Retina (tissue), 1 donor: ENCODE measurements around the gene DISC1.

Source experiments
- DNase-seq: peaks from one replicate; pipeline ENCODE4 v3.0.0-alpha.2; 2016

DISC1 gene

DNA sequence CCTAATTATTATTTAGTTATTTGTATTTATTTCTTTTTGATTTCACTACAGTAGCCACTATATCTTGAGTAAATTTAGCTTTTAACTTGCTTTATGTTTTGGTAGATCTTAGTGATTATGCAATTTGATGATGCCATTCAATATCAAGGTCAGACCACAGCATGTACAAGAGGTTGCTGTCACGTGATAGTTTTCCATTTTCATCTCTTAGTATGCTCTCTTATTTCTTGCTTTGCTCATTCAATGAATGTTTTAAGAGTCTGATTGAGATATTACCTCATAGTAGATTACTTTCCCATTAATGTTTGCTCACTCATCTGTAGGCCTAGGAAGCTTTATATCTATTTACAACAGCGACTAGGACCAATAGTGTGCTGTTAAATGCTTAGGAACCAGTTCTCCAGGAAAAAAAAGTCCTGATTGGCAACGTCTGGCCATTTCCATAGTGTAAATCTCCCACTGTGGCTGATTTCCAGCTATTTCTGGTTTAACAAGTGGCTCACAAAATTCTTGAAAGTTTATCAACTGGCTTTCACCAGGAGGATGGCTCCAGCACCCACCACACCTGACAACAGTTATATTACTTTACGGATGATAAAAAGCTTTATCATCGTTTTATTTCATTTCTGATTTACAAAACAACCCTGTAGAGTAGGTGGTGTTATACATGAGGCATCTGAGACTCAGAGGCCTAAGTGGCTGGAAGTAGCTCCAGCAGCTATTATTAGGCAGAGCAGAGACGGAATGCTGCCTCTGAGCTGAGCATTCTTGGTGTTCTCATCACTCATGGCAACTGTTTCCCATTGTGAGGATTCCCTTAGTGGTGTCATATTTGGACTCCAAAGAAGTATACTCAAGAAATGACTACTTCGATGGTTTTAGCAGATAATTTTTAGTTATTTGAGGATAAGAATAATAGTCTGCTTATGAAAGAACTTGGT lies 235.2 kb downstream of the DISC1 start:
- DNase-seq = no peak

DNA sequence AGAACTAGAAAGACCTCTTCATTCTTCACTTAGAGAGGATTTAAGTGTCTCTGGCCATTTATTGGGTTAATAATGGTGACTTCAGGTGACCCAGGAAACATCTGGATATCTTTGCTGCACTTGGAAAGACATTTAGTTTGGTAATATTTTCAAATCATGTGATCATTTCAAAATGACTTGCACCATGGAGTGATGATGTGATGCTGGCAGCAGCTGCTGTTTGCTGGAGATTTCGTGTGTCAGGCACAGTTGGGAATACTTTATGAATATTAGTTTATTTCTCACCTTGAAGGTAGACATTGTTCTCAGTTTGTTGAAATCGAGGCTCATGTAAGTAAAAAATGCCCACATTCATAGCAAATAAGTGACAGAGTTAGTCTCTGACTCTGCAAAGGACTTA lies 236.0 kb downstream of the DISC1 start:
- DNase-seq = no peak

DNA sequence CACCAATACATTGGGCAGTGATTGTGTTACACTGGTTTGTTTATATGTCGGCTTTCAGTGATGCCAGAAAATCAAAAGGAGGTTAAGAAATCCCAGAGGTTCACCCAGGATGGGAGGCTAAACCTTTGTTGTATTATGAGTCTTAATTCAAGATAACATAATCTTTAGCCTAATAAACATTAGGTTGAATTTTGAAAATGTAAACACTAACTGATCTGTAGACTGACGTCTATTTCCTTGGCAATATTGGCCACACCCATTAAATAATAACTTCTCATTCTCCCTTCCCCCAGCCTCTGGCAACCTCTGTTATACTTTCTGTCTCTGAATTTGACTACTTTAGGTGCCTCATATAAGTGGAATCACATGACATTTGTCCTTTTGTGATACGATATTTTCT lies 238.7 kb downstream of the DISC1 start:
- DNase-seq = no peak

DNA sequence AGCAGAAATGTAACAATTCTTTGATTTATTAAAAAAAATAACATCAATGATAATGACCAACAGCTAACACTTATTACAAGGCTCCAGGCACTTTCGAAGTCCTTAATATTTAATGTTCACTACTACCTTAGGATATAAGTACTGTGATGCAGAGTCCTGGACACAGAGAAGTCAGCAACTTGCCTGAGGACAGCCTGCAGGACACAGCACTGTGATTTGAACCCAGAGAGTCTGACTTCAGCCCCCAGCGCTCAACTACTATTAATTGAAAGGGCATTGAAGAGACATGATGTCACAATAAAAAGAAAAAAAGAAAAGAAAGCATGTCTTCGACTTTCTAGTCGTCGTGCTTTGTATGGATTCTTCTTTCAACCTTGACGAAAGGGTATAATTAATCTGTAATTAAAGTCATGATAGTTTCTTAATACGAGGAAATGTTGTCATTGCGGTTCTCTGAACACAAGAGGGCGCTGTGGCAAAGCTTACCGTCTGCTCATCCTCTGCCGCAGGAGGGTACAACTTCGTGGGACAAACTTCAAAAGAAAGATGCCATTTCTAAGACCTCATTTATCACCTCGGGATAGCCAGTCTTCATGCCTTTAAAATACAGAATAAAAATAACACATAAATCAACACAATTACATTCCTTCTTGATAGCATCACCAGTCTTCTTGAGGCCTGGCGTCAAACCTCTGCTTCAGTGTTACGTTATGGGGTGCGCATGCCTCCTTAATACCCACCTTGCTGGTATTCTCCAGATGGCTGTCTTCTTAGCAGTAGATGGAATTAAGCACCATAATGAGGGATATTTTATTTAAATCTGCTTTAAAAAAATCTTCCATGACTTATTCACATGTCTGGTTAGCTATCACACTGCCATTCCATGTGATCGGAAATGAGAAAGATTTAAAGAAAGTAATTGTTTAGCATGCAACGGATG lies 240.1 kb downstream of the DISC1 start:
- DNase-seq = peak; percentile 69

DNA sequence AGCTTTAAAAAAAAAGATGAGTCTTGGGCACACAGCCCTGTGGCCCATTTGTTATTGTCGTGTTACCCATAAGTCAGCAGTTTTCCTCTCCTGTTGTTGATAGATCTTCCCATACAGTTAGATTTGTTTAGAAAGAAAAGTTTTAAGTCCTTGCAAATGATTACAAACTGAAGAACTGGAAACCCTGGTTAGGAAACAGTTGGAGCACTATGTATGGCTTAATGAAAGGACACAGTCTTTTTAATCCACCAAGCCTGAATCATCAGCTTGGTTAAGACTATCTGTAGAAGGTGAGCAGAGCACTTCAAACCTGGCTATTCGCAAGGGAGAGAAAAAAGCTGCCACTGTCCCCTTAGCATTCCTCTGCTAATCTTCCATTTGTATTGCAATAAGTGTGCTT lies 241.0 kb downstream of the DISC1 start:
- no peak for DNase-seq

DNA sequence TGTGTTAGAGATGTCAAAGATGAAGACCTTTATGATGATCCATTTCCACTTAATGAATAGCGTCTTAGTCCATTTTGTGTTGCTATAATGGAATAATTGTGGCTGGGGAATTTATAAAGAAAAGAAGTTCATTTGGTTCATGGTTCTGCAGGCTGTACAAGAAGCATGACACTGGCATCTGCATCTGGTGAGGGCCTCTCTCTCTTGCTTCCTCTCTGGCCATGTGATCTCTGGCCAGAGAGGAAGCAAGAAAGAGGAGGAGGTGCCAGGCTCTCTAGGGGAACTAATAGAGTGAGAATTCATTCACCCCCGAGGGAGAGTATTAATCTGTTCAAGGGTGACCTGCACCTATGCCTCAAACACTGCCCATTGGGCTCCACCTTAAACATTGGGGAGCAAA lies 242.8 kb downstream of the DISC1 start:
- DNase-seq = no peak

DNA sequence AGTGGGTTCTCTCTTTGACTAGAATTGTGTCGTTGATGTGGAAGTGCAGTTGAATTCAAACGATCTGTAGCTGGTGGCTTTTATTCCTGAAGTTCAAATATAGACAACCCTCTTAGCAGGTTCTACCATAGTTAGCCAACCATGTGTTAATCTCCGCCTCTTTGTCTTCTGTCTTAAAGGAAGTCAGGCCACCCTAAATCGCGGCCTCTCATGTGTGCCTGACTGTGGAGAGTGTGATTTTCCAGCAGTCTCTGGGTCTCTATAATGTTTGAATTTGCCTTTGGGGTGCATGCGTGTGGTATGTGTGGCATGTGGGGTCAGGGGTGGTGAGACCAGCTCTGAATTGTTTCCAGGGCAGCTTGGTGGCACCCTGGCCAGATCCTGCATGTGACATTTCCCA lies 244.9 kb downstream of the DISC1 start:
- no peak for DNase-seq

DNA sequence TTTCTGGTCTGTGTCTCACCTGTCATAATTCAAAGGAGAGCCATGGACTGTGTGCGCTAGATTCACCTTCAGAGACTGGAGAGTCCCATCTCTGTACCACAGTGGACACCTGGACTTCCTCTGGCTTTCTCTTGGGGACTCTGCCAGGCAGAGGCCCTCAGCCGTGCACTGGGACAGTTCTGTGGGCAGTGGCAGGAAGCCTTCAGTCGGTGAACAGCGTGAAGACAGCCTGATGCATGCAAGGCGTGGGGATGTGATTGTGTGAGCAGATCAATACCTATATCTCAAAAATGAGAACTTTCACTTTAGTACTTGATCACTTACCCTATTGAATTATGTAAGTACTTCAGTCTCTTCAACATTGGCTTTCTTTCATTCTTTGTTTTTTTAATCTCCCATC lies 245.3 kb downstream of the DISC1 start:
- no peak for DNase-seq

DNA sequence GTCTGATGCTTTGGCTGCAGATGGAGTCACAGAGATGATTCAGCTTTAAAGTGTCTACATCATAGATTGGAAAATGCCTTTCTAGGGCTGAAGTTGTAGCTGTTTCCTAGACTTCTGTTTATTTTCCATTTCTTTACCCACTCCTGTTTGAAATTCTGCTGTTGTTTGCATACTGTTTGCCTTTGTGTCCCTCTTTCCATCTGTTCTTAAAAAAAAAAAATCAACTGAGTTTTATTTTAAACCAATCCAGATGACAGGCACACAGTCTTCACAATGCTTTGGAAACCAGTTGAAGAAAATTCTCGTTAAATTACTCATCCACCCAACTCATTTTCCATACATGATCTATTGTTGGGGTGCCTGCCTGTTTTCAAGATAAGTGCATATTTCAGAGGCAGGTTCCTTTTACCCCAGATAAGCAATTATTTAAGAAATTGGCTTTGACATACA lies 245.9 kb downstream of the DISC1 start:
- no peak for DNase-seq

DNA sequence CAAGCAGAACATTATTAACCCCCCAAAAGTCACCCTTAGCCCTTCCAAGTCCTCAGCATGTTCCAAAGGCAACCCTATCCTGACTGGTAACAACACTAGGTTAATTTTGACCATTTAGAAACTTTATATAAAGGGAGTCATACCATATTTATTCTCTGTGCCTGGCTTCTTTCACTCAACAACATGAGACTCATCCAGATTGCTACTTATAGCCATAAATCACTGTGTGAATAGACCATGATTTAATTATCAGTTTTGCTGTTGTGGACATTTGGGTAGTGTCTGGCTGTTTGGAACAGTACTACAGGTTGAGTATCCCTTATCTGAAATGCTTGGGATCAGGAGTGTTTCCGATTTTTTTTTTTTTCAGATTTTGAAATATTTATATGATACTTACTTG lies 252.1 kb downstream of the DISC1 start:
- DNase-seq = no peak

DNA sequence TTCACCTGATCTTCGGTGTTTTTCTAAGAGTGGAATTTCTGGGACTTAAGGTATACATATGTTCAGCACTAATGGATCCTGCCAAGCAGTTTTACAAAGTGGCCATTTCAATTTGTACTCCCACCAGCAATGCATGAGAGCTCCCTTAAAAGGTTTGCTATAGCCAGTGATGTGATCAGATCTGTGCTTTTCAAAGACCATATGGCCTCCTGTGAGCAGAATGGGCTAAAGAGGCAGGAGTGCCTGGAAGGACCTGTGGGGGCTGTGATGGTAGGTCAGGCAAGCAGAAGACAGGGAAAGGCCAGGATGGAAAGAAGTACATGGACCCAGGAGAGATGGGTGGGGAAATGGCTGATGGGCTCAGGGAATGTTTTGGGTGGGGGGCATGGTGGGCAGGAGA lies 252.7 kb downstream of the DISC1 start:
- no peak for DNase-seq

DNA sequence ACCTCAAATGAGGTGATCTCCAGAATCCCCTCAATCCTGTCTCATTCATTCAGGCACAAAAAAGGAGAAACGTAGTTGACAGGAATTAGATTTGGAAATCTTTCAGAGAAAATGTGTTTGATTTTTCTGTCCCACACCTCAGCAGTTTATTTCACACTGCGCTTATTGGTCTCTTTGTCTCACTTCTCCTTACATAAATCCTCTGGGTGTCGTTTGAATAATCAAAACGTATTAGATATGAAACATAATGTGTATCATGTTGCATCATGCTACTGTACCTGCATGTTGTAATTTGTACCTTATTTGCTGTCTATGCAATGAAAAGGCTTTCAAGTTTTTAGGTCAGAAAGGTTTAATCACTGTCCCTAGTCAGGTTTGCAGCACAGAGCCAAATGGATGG lies 255.7 kb downstream of the DISC1 start:
- DNase-seq = no peak

DNA sequence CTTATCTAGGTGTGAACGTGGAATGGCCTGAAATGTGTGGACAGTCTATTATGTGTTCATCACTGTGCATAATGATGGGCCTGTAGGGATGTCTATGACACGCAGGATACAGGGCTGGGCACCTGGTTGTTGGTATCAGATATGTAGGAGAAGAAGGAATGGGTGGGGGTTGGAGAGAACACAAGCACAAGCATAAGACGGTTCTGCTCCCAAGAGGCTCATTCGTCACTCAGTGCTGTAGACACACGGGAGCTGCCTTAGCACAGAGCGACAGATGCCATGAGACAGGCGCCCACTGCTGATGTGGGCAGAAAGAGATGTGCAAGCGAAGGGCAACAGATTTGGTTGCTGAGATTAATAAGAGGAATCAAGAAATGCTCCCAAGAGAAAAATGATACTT lies 256.2 kb downstream of the DISC1 start:
- DNase-seq = no peak

DNA sequence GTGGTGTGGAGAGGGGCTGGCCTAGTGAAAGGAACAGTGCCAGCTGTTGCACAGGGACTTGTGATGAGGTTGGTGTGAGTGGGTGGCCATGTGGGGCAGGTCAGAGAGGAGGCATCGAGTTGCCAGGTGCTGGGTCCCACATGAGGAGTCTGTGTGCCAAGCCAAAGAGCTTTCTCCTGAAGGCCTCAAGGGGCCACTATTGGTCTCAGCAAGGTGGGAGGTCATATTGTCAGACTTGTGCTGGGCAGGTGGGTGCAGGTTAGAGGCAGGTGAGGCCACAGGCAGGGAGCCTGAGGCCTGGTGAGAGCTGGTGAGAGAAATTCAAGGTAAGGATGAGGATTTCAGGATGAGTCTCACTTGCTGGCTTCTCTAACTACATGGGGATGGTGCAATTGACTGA lies 256.8 kb downstream of the DISC1 start:
- no peak for DNase-seq

DNA sequence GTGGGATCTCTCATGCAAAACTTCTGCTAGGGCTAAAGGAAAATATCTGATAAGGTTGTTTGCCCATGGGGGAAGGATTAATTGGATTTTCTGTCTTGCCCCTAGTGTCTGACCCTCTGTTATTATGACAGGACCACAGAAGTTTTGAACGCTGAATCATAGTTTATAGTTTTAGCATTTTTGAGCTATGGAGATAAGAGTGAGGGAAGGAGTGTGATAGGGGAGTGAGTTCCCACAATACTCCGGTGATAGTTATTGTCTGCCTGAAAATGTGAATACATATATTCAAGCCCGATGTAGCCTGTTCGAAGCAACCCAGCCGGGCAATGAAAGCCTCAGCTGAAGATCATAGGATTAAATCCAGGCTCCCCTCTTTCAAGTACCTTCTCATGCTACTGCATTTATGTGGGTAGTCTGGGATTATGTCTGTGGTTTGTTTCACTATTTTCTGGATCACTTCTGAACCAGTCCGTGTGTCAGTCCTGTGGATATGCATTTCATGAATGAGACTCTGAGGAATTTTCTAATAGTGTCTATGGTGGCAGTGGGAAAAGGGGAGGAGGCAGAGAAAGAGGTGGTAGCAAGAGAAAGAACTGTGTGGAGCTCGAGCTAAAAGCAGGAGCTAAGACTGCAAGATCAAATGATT lies 258.7 kb downstream of the DISC1 start:
- DNase-seq = no peak

DNA sequence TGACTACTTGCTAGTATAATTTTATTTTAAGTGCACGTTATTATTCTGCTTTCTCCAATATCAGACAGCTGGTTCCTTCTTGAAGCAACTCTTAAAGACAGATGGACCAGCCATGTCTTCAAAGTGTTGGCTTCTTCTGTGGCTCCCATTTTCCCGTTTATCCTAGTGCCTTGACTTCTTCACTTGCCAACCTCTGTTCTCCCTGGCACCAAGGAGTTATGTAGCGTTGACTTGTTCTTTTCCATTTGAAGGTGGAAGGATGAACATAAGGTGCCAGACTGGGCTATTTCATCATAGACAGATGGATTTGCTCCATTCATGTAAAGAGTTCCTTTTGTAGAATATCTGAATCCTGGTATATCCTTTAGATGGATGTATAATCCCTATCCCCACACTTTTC lies 260.6 kb downstream of the DISC1 start:
- DNase-seq = no peak

DNA sequence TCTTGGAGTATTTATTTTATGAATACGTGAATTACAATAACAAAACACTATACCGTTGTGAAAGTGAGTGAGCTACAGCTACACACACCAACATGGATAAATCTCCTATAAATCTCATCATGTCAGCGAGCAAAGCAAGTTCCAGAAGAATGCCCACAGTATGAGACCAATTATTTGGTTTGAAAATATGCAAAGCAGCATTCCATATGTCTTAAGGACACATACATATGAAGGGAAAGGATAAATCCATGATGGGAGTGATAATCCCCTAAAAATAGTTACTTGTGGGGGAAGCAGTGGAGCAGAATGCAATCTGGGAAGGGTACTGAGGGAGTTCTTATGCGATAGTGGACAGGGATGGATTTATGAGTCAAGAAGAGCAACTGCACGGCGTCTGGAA lies 261.3 kb downstream of the DISC1 start:
- no peak for DNase-seq

DNA sequence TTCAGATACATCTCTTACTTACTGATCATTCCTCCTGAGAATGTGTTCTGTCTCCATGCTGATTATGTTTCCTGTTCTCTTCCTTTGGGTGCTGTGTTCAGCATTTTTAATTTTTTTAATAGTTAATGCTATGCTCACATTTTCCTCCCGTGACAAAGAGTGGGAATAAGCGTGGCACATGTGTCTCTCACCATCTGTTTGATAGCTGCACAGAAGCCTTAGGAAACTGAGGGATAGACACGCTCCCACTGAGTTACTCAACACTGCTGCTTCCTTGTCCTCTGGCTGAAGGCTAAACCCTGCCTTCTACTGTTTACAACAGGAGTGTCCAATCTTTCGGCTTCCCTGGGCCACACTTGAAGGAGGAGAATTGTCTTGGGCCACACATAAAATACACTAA lies 264.2 kb downstream of the DISC1 start:
- DNase-seq = no peak

DNA sequence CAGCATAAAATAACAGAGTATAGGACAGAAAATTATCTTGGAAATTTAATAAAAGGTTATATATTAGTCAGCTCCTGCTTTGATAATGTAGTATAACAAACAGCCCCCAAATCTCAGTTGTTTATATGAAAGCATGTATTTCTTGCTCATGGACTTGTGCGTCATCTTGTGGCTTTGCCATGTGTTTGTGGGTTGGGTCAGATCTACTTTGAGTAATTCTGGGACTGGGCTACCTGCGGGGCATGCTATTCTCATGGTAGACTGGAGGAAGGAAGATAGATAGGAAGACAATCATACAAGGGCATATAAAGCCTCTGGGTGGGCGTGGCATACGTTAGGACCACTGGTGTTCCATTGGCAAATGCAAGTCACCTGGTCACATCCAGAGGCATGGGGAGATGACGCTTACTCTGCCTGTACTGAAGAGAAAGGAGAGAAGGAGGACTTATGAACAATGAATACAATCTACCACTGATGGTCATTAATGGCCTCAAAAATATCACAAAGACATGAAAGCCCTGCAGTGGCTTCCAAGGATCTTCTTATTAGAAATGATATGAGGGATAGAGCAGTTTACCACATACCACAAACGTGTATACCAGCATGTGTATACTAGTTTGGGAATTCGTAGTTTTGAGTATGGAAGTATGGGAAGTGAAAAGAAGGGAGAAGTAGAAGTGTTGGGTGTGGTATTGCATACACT lies 267.0 kb downstream of the DISC1 start:
- DNase-seq = no peak

DNA sequence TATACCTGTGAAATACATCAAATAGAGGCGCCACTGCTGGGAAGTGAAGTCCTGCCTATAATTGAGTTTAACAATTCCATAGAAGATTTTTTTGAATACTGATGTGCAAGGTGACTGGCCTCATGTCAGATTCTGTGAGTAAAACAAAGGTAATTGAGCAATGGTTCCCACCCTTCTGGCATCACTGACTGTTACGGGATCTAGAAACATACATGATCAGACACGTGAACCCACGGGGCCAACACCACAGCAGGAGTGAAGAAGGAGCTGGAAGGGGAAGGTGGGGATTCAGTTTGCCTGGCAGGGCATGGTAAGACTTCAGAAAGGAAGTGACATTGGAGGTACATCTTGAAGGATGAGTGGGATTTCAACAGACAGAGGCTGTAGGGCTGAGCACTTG lies 270.2 kb downstream of the DISC1 start:
- DNase-seq = no peak

DNA sequence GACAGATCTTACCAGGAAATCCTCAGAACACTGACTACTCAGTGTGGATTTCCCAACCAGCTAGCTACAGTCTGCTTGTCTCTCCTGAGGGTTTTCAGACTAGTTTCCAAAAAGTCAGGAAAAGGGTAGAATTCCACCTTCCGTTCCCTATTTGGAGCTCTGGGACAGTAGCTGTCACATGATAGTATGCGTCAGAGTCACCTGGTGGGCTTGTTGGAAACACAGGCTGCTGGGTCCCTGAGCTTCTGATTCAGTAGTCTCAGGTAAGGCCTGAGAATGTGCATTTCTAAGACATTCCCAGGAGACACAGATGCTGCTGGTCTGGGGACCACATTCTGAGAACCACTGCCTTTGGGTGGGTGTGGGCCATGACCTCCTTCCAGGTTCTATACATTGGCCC lies 272.5 kb downstream of the DISC1 start:
- no peak for DNase-seq

DNA sequence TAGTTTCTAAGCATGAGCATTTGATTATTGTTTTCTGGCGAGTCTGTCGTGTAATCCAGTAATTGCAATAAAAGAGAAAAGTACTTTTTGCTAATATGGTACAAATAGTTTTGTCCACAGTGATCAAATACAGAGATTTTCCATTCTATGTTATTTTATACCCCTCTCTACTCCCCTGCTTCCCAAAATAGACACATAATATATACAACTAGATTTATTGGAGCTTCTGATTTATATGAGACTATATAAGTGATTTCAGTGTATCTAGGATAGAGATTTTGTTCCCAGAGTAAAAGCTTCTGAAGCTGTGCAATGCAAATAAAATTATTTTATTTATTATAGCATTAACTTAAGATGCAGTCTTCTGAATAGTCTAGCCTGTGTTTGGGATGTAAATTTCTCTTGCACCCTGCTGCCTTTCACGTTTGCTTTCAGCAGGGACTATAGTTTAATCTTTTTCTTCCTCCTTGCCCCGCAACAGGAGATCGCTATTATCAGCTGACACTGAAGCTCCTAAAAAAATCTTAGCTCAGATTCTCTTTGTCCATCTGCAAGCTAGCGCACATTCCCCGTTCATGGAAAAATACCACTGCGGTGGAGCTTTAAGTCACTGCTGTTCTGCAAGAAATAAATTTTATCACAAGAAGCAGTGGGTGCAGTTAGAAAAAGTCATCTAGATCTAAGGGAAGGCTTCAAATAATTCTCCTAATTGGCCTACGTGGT lies 273.3 kb downstream of the DISC1 start:
- DNase-seq = no peak
